ENCODE results near the gene SAMD15. TPM values are rescaled to one million over a fixed set of nuclear protein-coding genes. Genes with fewer than 3 reads are reported as not detected.

The SAMD15 gene
- total RNA-seq, 1 donor from 2014 or later = 2.0 TPM

DNA sequence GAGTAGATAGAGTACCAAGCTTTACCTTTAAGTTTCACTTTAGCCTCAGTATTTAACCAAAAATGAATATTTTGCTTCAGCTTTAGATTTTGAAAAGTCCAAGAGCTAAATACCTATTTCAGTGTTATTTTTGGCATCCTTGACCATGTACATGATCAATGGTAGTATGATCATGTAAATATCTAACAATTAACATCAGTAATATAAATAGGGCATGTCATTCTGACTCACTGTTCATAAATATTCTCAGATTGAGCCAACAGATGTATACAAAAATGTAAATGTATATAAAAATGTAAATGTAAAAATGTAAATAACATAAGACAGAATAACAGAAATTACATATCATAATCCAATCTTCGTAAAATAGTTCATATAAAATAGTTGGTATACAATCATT, 61.4 kb downstream of the SAMD15 start:
- Mint-ChIP-seq H3K27ac (no peak overlapping the region), H3K36me3 (peaks cover 57% of the 10 kb centered on the region), H3K4me1 (no peaks in the 10 kb centered on the region), H3K27me3 (ENCODE audit: low read depth) (no peaks in the 10 kb centered on the region), H3K9me3 (no peaks in the 10 kb centered on the region), H3K4me3 (no peak overlapping the region)
- TF ChIP-seq, protein P1, sequence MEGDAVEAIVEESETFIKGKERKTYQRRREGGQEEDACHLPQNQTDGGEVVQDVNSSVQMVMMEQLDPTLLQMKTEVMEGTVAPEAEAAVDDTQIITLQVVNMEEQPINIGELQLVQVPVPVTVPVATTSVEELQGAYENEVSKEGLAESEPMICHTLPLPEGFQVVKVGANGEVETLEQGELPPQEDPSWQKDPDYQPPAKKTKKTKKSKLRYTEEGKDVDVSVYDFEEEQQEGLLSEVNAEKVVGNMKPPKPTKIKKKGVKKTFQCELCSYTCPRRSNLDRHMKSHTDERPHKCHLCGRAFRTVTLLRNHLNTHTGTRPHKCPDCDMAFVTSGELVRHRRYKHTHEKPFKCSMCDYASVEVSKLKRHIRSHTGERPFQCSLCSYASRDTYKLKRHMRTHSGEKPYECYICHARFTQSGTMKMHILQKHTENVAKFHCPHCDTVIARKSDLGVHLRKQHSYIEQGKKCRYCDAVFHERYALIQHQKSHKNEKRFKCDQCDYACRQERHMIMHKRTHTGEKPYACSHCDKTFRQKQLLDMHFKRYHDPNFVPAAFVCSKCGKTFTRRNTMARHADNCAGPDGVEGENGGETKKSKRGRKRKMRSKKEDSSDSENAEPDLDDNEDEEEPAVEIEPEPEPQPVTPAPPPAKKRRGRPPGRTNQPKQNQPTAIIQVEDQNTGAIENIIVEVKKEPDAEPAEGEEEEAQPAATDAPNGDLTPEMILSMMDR (IDR thresholded peaks at IDR 0.05; ENCODE audit: unreplicated experiment) = no peak
- no peak for DNase-seq (ENCODE audit: low spot score in 2 of 2, unreplicated experiment in 2 of 2)

DNA sequence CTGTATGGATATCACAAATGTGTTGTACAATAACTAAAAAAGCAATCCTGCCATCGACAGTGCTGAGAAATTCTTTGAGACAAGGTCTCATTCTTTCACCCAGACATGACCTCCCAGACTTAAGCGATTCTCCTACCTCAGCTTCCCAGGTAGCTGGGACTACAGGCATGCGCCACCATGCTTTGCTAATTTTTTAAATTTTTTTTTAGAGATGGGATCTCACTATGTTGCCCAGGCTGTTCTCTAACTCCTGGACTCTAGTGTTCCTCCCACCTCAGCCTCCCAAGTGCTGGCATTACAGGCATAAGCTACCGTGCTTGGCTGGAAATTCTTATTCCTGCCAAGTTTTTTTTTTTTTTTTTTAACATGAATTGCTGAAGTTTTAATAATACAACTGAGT, 62.7 kb downstream of the SAMD15 start:
- Mint-ChIP-seq H3K27me3 (ENCODE audit: low read depth) (no peaks in the 10 kb centered on the region), H3K4me3 (no peak overlapping the region), H3K36me3 (peaks cover 50% of the 10 kb centered on the region), H3K27ac (no peak overlapping the region), H3K4me1 (no peaks in the 10 kb centered on the region), H3K9me3 (no peaks in the 10 kb centered on the region)
- TF ChIP-seq, protein P1 (IDR thresholded peaks at IDR 0.05; ENCODE audit: unreplicated experiment) = no peak
- no peak for DNase-seq (ENCODE audit: low spot score in 2 of 2, unreplicated experiment in 2 of 2)

Other genes starting within 250 kb of the SAMD15 start
- not detected in 3 replicates for gene ZDHHC22, start 235.6 kb upstream of the SAMD15 start, total RNA-seq
- 6.2 to 7.7 TPM (median 7.0 TPM) in 3 replicates for gene TMEM63C, start 195.6 kb upstream of the SAMD15 start, total RNA-seq
- not detected in 3 replicates for gene NGB, start 106.2 kb upstream of the SAMD15 start, total RNA-seq
- gene POMT2, start 56.5 kb upstream of the SAMD15 start, total RNA-seq = 40.5 to 46.1 TPM (median 45.3 TPM) in 3 replicates
- 20.7 to 24.0 TPM (median 23.5 TPM) in 3 replicates for gene GSTZ1, start 56.3 kb upstream of the SAMD15 start, total RNA-seq
- 14.1 to 14.4 TPM (median 14.4 TPM) in 3 replicates for gene TMED8, start 285 bp upstream of the SAMD15 start, total RNA-seq
- gene NOXRED1, start 46.1 kb downstream of the SAMD15 start, total RNA-seq = 0.63 to 1.1 TPM (median 0.84 TPM) in 3 replicates
- gene VIPAS39, start 80.2 kb downstream of the SAMD15 start, total RNA-seq = 25.8 to 29.7 TPM (median 27.8 TPM) in 3 replicates
- gene AHSA1, start 80.7 kb downstream of the SAMD15 start, total RNA-seq = 99.9 to 125 TPM (median 119 TPM) in 3 replicates
- gene ISM2, start 121.4 kb downstream of the SAMD15 start, total RNA-seq = 0.18 to 0.25 TPM (median 0.24 TPM) in 3 replicates
- 34.1 to 36.6 TPM (median 35.8 TPM) in 3 replicates for gene SPTLC2, start 239.3 kb downstream of the SAMD15 start, total RNA-seq

Measured in mesothelial cell of epicardium (in vitro differentiated cells).